SKM-1 (cell line): ENCODE data around the gene TBC1D22A.
"Not testable (repeated sequence)": the region's sequence is repeated elsewhere in the genome, so short reads cannot be mapped to it uniquely, and the experiment has no call there.

Experiments used
- DNase-seq: peaks from one replicate; lab custom pipeline; 2025; ENCODE audit not compliant: unreplicated experiment; lab: John Stamatoyannopoulos, UW

TBC1D22A gene

DNA sequence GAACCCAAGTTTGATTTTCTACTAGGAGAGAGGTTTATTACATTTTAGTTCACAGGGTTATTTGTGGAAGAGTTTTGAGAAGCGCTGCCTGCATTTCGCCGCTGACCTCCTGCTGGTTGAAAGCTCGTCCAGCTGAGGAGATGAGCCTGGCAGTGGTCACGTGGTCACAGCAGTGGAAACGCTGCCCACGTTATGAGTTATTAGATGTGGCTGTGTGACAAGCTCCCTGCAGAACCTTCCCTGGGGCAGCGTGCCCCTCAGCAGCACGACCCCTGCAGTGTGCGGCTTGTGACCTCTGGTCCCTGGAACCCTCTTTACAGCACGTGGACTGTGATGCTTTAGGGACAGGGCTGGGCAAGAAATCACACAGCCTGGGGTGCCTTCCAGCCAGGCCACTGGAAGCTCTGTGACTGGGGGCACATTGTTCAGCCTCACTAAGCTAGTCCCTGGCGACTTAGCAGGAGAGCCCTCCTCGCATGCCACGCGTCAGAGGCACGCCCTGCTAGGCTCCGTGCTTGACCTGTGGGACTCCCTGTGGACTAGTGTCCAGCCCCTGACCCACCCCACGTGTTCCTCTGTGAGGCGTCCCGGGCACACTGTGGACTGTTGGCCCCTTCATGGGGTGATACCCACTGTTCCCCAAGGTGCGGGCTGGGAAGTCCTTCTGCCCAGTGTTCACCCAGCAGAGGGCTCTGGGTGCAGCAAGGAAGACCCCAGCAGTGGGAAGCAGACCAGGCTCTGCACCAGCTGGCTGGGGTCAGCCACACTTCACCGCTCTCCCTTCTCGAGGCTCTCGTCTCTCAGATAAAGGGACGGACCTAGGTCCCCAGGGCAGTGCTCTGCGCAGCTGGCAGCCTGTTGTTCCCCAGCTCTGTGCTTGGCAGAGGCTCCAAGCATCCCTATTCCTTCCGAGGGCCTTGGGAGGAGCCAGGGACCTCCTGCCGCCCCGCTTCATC, 349.5 kb downstream of the TBC1D22A start:
- no peak for DNase-seq

DNA sequence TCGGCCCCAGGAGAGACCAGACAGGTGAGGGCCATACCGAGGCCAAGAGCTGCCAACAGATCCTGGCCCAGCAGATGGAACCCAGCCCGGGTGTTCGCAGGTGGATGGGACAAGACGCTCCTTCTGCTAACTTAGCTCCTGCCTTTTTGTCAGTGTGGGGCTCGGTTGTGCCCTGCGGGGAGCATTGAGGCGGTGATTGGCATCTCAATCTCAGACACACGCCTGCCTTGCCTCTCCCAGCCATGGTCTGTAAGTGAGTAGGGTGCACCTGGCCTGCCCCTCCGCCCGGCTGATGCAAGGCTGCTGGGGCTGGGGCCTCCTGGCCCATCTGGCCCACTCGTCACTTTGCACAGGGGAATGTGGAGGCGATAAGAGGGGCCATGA, 350.1 kb downstream of the TBC1D22A start:
- DNase-seq = no peak

DNA sequence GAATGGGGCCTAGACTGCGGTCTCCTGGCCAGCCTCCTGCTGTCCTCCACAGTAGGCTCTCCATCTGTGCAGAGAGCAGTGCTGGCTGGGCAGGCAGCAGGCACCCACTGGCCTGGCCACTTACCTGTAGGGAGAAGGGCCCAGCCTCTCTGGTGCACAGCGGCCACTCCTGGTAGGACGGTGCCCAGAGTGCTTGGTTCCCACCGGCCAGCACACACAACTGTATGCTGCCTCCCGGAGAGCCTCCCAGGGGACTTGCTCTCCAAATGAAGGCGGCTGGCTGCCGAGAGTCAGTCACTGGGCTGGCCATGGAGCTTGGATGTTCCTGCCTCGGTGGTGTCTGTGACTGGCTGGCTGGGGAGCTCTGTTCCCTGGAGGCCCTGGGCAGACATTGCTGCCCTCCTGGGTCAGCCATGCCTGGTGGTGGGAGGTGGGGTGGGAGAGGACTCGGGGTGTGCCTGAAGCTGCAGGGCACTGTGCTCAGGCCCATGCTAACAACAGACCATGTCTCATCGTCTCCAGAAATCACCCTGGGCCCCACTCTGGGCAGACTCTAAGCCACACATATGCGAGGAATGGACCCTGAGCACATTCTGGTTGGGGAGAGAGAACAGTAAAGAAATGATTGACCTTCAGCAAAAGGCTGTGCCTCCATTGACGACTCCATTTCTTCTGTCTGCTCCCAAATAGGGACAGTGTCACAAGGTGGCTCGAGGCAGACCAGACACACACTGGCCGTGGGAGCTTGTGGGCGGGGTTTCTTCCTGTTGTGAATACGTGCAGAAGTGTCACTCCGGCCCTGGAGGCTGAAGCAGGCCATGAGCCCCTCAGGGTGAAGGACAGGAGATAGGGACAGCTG, 350.8 kb downstream of the TBC1D22A start:
- no peak for DNase-seq

DNA sequence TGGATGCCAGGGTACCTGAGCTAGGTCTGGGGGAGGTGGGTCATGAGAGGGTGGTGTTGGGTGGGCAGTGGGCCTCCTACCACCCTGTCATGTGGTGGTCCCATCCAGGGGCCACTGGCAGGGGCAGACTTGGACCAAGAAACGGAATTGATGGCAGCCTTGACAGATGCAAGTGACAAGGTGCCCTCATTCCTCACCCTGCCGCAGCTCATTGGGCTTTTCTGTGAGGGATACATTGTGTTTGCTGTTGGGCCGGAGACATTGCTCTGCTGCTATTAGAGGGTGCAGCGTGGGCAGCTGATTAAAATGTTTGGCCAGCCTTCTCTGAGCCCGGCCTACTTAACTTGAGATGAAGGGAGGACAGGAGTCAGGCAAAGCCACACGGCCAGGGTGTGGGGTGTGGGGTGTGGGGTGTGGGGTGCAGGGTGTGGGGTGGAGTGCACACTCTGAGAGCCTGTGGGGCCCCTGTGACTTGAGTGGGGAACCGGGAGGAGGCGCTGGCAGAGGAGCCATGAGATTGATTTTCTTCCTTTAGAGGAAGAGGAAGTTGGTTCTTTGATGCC, 351.5 kb downstream of the TBC1D22A start:
- DNase-seq = no peak

DNA sequence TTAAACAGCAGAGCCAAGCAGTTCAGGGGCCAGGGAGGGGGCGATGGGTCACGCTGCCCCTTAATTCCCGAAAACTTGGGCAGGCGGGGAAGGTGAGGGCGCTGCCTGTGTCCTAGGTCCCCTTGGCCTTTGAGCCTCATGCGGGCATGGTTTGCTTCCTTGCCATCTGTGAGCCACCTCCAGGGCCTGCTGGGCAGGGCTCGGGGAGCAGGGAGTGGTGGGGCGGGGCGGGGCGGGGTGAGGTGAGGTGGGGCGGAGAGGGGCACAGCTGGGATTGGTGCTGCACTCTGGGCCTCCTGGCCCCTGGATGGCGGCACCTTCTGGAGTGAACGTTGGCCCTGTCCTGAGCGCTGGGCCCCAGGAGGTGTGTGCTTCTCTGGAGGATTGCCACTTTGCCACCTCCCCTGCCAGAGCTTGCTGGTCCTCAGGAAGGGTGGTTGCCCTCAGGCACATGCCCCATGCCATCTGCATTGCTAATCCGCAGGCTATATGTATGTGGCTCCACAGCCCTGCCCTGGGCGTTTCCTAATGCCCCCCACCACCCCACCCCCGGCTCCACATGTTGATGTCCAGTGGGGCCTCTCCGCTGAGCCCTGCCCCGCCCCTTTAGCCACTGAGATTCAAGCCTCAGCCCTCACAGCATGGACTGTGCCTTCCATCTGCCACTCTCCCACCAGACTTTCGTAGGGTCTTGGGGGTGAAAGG, 352.5 kb downstream of the TBC1D22A start:
- no peak for DNase-seq

DNA sequence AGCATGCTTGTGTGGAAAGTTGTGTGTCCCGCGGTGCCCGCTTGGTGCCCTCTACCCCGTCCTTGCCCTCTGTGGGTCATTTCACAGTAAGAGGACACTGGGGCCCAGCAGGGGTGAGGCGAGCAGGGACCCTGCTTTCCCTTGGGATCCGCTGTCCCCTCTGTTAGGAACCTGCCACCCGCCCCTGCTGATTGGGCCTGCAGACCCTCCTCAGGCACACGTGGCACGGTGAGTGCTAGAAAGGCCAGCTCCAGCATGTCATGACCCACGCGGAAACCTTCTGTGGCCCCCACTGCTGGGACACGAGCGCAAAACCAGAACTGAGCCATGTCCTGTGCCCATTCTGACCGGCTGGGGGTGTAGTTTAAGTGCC, 353.1 kb downstream of the TBC1D22A start:
- DNase-seq = no peak

DNA sequence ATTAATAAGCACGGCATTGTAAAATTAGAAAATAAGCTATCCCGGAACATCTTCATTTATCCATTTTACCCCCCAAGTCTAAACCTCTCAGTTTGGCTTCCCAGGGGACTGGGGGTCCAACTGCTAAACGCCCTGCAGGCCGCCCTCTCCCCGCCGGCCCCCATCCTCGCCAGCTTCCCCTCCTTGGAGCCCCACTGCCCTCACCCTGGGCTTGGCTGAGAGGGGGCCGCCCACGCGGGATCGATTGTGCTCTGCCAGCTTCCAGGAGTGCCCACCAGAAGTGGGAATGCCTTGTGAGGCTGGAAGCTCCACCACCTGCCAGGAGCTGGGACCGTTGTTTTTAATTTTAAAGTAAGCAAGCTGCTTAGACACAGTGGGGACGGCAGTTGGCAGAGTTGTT, 353.5 kb downstream of the TBC1D22A start:
- DNase-seq = no peak

DNA sequence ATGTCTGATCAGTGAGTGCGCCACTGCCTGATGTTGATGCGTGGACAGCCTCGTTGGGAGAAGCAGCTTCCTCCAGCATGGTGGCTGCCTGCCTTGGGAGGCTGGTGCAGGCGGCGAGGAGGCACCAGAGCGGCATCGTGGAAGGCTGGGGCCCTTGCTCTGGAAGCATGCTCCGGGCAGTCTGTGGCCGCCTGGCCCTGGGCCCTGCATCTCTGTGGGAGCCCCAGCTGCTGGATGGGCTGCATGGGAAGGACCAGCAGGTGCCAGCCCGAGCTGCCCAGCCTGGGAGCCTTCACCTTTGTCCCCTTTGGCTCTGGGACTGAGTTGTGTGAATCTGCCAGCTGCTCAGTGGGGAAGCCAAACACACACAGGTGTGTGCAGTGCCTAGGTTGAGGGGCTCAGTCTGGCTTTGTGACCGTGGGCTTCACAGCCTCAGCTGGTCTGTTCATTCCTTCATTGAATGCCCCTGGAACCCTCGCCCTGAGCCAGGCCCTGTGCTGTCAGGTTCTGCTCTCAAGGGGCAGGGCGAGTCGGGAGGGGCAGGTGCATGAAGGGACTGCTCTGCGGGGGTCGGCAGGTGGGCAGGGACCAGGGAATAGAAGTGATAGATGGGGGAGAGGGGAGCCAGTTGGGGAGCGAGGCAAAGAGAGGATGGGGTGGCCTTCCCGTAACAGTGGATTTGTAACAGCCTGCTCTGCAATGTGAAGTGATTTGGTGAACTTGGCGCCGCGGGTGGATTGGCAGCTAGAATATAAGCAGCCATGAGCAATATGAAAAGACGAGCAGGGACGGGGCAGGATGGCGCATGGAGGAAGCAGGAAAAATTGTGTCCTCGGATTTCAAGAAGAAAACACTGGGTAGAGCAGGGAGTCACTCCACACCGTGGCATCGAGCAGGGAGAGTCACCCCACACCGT, 354.2 kb downstream of the TBC1D22A start:
- no peak for DNase-seq

DNA sequence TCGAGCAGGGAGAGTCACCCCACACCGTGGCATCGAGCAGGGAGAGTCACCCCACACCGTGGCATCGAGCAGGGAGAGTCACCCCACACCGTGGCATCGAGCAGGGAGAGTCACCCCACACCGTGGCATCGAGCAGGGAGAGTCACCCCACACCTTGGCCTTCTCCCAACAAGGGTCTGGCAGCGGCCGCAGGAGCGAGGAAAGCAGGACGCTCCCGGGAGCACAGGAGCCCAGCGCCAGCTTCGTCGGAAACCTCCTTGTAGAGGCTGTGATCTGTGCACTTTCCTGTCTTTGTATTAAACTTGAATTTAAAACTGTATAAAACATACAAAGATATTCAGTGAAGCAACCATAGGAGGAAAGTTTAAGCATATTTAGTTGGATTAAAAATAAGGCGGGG, 355.0 kb downstream of the TBC1D22A start:
- DNase-seq = not testable (repeated sequence)

DNA sequence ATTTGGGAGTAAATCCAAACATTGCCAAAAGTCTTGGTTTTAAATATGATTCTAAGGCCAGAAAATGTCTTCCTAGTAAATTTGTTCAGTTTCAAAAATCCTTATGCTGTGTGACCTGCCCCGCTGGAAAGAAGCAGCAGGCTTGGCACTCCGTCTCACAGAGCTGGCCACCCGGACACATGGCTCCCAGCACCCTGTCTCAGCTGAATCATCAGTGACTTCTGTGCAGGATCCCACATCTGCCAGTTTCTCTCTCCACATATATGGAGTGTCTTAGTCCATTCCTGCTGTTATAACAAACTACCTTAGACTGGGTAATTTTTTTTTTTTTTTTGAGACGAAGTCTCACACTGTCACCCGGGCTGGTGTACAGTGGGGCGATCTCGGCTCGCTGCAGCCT, 356.7 kb downstream of the TBC1D22A start:
- DNase-seq = no peak

DNA sequence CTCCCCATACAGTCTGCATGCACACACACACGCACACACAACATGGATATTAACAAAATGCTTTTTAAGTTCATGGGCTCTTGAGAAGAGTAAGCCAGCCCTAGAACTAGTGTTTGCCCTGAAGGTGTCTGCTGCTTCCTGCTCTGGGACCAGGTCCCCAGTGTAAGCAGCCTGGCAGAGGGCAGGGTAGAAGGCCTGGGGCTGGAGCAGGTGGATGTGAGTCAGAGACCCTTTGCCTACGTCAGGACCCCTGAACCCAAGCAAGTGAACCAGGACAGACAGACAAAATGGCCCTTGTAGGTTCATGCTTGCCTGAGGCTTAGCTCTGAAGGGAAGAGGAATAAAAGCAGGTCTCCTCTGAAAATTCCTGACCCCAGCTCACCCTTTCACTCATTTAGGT, 357.9 kb downstream of the TBC1D22A start:
- no peak for DNase-seq

DNA sequence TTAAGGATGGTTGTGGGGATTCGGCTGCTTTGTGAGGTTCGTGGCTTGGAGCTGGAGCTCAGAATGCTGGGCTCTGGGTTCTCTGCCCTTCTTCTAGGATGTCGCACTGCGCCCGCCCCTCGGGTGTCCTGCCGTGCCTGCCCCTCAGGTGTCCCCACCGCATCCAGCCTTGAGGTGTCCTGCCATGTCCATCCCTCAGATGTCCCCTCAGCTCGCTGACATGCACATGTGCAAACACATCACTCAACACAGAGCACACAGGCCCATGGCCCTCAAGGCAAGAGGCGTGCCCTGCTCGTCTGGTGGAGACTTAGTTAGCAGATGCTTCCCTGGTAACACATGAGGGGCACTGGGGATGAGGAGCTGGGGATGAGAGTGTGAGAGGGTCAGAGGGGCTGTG, 359.3 kb downstream of the TBC1D22A start:
- DNase-seq = no peak

DNA sequence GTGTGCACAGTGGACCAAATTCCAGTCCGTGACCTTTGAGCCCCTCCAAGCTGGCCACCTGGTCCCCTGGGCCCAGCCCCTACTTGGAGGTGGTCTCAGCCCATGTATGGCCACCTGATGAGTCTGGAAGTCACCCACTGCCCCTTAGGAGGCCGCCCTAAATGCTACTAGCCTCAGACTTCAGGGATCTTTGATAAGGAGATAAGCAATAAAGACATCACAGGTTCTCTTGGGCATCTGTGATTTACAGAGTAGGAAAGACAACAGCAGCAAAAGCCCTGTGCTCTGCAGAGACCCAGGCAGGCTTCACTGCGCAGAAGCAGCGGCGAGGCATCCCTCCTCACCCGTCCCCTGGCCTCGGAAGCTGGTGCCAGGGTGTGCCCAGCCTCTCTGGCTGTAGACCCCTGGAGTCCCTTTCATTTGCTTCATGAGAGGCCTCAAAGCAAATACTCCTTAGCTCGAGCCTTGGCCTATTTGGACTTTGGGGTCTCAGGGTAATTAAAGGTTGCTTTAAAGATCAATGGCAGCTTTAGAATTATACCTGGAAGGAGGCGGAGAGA, 360.1 kb downstream of the TBC1D22A start:
- no peak for DNase-seq

DNA sequence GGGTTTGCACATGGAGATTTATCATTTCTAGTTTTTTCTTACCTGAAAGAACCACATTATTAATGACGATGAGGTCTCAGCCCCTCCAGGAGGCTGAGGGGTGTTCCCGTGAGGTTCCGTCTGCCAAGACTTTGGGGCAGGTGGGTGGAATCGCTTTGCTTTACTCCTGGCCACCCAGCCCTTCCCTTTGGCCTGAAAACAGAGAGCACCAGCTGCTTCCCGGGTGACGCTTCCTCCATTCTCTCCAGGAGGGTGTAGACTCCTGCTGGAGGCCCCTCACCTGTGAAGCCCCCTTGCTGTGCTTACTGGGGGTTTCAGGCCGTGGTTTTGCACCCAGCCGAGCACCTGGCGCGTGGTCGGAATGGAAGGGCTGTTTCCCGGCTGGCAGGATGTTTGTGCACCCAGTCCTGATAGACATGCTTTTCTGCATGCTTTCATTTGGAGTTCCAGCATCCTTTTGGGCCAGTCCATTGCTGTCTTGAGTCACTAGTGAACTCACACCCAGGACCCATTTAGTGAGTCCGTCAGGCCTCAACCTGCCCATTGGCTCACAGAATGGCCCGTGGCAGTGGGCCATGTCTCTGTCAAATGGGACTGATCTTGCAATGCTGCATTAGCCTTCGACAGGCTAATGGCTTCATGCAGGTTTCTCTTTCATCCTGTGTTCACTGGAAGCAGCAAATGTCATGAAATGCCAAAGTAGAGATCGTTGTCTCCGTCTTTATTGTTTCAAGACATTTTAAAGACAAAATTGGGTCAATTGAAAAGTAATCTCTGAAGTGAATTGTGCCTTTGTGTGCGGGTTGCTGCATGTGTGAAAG, 360.8 kb downstream of the TBC1D22A start:
- DNase-seq = no peak

DNA sequence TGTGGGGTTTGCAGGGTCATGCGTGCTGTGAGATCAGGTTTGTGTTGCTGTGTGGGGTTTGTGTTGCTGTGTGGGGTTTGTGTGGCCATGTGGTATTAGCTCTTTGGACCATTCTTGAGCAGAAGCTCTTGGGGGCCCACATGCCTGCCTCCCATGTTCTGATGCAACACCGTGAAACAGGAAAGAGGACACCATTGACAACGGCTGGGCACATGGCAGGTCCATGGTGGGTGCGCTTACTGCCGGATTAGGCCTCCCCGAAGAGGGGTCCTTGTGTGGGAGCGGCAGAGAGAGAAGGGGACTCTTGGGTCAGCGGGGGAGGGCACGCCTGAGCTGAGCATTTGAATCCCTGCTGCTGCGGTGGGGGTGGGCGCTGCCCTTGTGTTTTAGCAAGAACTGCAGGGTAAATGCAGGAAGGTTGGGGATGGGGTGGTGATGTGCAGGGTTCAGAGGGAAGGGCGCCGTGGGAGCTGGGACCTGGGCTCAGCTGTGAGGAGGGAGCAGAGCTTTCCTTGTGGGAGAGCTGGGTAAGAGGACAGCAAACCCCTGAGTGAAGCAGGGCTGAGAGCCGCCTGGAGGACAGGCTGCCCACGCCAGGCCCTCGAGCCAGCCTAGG, 361.5 kb downstream of the TBC1D22A start:
- DNase-seq = no peak

DNA sequence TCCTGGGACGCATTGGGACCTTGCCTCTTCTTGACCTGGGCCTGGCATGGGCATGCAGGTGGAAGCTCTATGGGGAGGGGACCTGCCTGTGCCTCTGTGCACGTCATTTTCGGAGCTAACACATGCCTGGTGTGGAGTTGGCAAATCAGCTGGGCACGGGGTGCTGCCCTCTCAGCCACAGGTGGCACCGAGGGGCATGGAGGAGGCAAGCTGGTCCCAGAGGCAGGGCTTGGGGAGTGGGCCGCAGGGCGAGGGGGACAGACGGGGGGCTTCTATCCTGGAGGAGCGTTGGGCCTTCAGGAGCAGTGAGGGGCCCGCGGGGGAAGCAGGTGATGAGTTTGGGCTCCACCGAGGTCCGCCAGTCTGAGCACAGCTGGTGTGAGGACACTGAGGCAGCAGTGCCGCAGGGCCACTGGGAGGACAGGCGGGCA, 362.0 kb downstream of the TBC1D22A start:
- DNase-seq = no peak

DNA sequence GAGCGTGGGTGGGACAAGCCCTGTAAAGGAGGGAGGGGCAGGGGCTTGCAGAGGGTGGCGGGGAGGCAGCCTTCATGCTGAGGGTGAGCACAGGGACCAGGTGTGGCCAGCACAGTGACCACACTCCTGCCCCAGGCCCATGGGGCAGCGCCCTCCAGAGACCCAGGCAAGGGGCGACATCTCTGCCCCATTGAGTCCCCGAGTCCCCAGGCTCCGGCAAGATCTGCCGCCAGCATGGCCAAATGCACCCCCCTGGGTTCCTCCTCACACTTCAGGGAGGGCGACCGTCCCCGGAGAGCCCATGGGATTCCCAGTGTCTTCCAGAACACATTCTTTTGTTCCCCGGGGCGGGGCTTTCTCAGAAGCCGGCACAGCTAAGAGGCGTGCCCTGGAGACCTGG, 362.5 kb downstream of the TBC1D22A start:
- DNase-seq = no peak

DNA sequence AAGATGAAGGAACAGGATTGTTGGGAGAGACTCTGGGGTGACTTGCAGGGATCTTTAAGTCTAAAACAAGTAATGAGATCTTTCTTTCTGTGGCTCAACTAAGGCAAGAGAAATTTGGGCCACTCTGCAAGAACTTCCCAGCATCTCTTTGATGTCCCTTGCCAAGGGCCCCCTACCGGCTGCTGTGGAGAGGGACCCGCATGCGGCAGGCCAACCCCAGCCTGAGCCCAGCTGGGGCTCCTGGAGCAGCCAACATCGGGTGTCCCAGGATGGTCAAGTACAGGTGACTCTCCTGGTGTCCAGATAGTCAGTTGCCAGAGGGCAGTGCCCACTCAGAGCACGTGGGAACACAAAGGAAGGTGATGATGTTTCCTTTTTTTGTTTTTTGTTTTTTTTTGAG, 363.2 kb downstream of the TBC1D22A start:
- DNase-seq = no peak
